ENCODE results near the gene PPP6R1. TPM values are rescaled to one million over a fixed set of nuclear protein-coding genes. Genes with fewer than 3 reads are reported as not detected.

Gene PPP6R1
- total RNA-seq, 1 experiment from 2014 or later: 79.7 TPM

- Histone ChIP-seq H2AFZ (ENCODE audit: low read length) (no peak overlapping the region), H3K14ac (ENCODE audit: insufficient read depth, low read length) (no peak overlapping the region), H3K23ac (ENCODE audit: insufficient read length, low read depth, low read length) (no peak overlapping the region), H2BK20ac (ENCODE audit: low read depth, low read length, poor library complexity, severe bottlenecking) (no peak overlapping the region), H3K9ac (ENCODE audit: extremely low read depth, insufficient read length, low read length) (no peak overlapping the region), H3K56ac (ENCODE audit: insufficient read length, low read depth, low read length) (no peak overlapping the region), H3T11ph (ENCODE audit: low read length) (no peak overlapping the region), H4K5ac (ENCODE audit: insufficient read length, low read depth, low read length) (no peak overlapping the region), H3K4ac (ENCODE audit: low read depth, low read length) (no peak overlapping the region), H3K18ac (ENCODE audit: insufficient read length, low read depth, low read length) (no peak overlapping the region), H4K20me1 (ENCODE audit: control insufficient read depth, insufficient read depth, insufficient read length) (no peaks in the 10 kb centered on the region), H3K4me1 (ENCODE audit: insufficient read depth, low read length) (no peaks in the 10 kb centered on the region), H3K27ac (ENCODE audit: insufficient read length, low read depth, low read length) (no peak overlapping the region), H3K27me3 (ENCODE audit: insufficient read depth, low read length) (no peaks in the 10 kb centered on the region), H2BK12ac (ENCODE audit: insufficient read length, low read depth, low read length) (no peak overlapping the region), H3K79me1 (ENCODE audit: insufficient read depth, low read depth, low read length, poor library complexity, severe bottlenecking) (no peaks in the 10 kb centered on the region), H2BK5ac (ENCODE audit: insufficient read length, low read length) (no peak overlapping the region), H3K79me2 (ENCODE audit: insufficient read depth, low read length) (no peaks in the 10 kb centered on the region), H2BK120ac (ENCODE audit: low read depth, low read length, poor library complexity, severe bottlenecking) (no peak overlapping the region), H3K9me3 (ENCODE audit: control insufficient read depth, low read depth, low read length) (no peaks in the 10 kb centered on the region), H2AK5ac (ENCODE audit: insufficient read length, low read length) (no peak overlapping the region), H2BK15ac (ENCODE audit: low read depth, low read length) (no peak overlapping the region), H3K23me2 (ENCODE audit: insufficient read length, low read depth, low read length, poor library complexity, severe bottlenecking) (no peaks in the 10 kb centered on the region), H4K91ac (ENCODE audit: insufficient read length, low read depth, low read length) (no peak overlapping the region), H4K8ac (replicated peaks; ENCODE audit: insufficient read length, low read depth, low read length) (no peak overlapping the region), H3K4me2 (ENCODE audit: insufficient read depth, insufficient read length, low read length) (no peak overlapping the region)
- no CpG with 5 or more reads among the region's 12 CpGs for WGBS (ENCODE audit: extremely low coverage, insufficient read length, low lambda C conversion rate)
- Mint-ChIP-seq H3K27me3 (ENCODE audit: low read depth) (no peaks in the 10 kb centered on the region), H3K4me1 (no peaks in the 10 kb centered on the region), H3K36me3 (ENCODE audit: insufficient read depth in 1 of 3, low read depth in 3 of 3) (peaks cover 19 to 60% (median 58%) of the 10 kb centered on the region in 3 experiments; a peak in 6 of 7 replicates), H3K4me3 (no peak overlapping the region), H3K9me3 (no peaks in the 10 kb centered on the region), H3K27ac (peak overlapping the region in 1 of 3 experiments; percentile 37; a peak in 1 of 7 replicates)
- no peak for TF ChIP-seq CTCF (conservative IDR thresholded peaks at IDR 0.05)
- no peak for DNase-seq
Observed at GRCh38 chr19:55232286-55232602, 26.6 kb downstream of the PPP6R1 start.

All from H9 (cell line).